Epidermal melanocyte (primary cell): Measurements from ENCODE around the gene ABHD1.

Source experiments
- DNase-seq: peaks from one replicate; pipeline ENCODE4 v3.0.0; 2011; ENCODE audit warnings: low spot score; ENCODE audit not compliant: insufficient read length

ABHD1 gene

GRCh38 chr2:27086724-27087593 is 36.7 kb upstream of the ABHD1 start, which contains the start of gene KHK:
TSS of gene KHK (plus strand) at chr2:27086772. CDS start at chr2:27087260, 488 bp downstream.
- no peak for DNase-seq

- DNase-seq: no peak
These were observed 35.7 kb upstream of the ABHD1 start for GRCh38 chr2:27087823-27088410.

DNA sequence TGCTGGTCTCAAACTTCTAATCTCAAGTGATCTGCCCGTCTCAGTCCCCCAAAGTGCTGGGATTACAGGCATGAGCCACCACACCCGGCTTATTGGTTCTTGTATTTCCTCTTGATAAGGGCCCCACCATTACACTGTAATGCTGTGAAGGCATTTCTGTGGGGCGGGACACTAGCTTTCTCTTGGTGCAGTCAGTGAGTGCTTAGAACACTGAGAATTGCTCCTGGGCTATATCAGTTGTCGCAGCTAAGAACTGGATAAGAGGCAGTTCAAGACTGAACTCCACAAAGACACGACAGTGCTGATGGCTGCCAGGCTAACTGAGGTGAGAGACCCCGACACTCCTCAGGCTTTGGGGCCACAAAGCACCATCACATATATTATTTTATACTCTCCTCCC is 35.0 kb upstream of the ABHD1 start:
- no peak for DNase-seq

GRCh38 chr2:27089111-27089954 is 34.3 kb upstream of the ABHD1 start:
- DNase-seq: no peak

- no peak for DNase-seq
These were observed 31.6 kb upstream of the ABHD1 start for GRCh38 chr2:27091746-27092695.

GRCh38 chr2:27092696-27093429 is 30.8 kb upstream of the ABHD1 start:
- no peak for DNase-seq

DNA sequence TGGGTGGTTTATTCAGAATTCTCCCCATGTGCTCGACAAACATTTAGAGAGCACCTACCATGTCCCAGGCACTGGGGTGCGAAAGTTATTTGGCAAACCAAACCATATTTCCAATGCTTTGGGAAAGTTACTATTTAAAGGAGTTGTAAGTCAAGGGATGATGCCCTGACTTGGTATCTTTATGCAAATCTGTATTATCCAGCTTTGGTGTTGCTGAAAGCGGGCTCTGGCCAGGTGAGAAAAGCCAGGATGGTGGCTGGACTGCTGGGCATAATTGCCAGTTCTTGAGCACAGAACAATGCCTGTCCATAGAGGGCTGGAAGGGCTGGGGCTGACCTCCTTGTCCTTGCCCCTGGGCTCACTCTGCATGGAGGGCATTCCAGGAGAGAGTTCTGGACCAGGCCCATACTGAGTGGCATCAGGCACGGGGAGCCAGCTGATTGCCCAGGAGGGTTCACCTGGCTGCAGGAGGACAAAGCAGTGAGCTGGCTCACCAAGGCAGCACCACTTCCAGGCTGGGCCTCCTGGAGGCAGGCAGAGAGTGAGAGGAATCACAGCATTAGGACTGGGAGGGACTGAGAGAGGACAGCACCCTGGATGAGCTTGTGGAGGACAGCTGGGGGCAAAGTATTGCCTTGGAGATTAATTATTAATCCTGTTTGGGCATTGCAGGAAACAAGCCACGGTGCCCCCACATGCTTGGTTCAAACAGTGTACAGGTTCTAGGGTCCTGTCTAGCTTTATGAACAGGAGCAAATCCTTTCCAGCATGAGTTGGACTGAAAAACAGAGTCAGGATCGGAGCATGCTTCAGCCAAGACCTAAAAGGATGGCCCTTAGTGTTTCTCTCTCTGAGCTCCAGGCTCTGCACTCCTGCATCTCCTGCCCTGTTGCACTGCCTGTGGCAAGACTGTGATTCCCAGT is 29.9 kb upstream of the ABHD1 start:
- no peak for DNase-seq

GRCh38 chr2:27094353-27094984 is 29.1 kb upstream of the ABHD1 start:
- DNase-seq: no peak

DNA sequence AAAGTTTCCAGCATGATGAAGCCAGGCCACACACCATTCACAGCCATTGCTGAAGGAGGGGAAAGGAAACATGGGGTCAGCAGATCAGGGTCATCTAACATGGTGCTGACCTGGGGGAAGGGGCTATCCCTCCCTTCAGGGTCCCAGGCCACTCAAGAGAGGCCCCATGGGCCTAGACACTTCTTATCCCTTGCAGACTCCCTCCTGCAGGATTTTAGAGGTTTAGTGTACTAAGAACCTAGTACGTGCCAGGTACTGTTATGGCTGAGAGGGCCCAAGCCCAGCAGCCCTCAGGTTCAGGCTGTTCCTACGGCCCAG is 28.2 kb upstream of the ABHD1 start:
- DNase-seq: no peak

DNA sequence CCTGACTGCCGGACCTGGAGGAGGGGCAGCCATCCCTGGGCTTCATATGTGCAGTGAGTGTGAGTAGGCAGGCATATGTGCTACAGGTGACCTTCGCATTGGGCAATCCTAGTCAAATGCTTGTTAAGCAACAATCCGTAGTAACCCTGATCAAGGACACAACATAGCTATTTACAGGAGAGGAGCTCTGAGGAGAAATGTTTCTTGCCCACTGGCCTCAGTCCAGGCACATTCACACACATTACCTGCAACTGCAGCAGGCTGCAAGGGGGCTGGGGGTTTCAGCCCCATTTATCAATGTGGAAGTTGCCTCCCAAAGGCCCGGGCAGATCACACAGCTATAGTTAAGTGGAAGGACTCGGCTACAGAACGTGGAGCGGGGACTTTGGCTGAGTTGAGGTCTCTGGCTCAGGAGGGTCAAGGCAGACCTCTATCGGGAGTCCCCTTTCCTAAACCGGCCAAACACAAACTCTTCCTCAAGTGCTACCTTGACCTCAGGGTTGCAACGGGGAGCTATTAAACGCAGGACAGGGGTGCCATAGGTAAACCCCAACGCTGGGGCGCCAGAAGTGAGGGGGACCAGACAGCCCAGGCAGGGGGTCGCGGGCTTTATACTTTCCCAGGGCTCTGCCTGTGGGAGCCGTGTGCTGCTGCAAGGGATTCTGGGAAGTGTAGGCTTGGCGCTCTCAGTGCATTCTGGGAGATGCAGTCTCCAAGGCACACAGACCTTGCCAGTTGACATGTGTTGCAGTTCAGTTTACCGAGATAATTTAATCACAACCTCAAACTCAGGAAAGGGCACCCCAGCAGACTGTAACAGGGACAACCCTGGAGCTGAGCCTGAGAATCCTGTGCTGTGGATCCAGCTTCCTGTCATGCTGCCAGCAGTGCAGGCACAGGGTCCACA is 27.6 kb upstream of the ABHD1 start:
- DNase-seq: peak; percentile 84

DNA sequence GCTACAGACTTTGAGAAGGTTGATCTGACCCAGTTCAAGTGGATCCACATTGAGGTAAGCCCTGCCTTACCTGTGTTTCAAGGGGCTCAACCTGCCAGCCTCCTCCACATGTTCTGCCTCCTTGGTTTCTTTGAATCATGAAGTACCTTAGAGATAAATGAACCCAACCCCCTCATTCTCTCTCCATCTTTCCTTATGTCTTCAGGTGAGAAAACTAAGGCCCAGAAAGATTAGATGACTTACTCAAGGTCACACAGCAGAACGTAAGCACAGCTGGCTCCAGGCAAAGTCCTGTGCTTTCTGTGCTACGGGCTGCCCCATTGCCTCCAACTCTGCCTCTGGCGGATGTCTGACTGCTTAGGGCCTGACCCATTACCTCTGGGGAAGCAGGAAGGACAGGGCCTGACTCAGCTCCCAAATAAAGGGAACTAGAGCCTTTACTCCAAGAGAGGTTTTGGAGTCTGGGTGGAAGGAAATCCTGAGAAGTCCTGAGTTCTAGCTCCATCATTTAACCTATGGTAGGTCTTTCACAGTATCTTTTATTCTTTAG is 26.8 kb upstream of the ABHD1 start:
- no peak for DNase-seq

DNA sequence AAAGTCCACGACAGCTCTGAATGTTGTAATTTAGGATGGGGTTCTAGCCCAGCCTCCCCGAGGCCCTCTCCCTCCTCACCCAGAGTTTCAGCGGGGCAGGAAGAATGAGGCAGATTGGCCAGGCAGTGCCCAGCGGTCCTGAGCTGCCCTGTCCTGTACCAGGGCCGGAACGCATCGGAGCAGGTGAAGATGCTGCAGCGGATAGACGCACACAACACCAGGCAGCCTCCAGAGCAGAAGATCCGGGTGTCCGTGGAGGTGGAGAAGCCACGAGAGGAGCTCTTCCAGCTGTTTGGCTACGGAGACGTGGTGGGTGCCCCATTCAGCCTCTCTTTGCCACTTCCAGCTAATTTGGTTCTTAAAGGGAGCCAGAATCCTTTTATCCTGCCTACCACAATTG is 26.3 kb upstream of the ABHD1 start:
- DNase-seq: no peak

DNA sequence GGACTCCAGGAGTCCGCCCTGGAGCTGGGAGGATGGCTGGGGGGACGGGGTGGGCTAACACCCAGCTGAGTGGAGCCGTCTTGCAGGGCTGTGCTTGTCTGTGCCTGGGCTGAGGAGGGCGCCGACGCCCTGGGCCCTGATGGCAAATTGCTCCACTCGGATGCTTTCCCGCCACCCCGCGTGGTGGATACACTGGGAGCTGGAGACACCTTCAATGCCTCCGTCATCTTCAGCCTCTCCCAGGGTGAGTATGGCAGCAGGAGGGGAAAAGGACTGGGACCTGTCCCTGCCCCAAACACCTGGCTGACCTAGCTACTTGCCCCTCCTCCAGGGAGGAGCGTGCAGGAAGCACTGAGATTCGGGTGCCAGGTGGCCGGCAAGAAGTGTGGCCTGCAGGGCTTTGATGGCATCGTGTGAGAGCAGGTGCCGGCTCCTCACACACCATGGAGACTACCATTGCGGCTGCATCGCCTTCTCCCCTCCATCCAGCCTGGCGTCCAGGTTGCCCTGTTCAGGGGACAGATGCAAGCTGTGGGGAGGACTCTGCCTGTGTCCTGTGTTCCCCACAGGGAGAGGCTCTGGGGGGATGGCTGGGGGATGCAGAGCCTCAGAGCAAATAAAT is 24.2 kb upstream of the ABHD1 start:
- no peak for DNase-seq

GRCh38 chr2:27100036-27100435 is 23.6 kb upstream of the ABHD1 start:
- no peak for DNase-seq

DNA sequence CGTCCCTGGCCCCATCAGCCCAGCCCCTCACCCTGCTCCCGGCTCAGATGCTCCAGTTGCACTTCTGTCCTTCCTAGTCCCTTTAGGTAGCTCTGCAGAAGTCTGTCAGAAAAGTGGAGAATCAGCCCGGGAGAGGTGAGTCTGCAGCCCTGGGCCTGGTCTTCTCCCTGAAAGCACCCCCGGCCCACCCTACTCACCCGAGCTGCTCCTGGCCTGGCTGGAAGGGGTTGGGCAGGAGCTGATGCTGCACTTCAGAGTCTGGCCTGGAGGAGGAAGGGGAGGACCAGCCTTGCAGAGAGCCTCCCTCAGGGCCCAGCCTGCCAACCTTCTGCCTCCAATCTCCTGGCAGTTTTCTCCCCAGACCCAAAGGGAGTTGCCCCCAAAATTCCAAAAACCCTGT is 21.3 kb upstream of the ABHD1 start:
- DNase-seq: no peak

DNA sequence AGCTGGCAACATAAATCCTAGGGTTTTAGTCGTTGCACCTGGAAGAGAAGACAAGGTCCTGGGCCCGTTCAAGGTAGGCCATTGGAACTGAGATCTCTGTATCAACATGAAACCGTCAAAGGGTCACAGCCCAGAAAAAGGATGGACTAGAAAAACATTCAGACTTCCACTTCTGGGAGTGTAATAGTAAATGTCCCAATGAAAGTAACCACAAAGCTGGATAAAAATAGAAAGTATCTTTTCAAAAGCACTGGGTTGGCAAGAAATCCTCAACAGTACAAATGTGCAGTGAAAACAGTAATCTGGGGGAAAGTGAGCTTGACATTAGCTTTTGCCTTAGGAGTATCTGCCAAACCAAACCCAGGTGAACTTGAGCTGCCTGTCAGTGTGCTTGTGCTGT is 17.6 kb upstream of the ABHD1 start:
- no peak for DNase-seq

DNA sequence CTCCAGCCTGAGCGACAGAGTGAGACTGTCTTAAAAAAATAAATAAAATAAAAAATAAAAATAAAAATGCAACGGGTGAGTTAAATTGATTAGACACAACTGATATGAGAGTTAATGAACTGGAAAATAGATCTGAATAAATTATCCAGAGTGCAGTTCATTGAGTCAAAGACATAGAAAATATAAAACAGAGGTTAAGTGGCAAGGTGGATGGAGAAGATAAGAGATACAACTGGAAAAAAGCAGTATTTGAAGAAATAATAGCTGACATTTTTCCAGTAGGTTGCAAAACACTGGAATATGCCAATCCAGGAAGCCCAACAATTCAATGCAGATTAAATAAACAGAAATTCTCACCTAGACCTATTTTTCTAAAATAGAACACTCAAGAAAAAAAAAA is 15.4 kb upstream of the ABHD1 start:
- no peak for DNase-seq
